Measurements from ENCODE around the gene PRR16. TPM values are rescaled to one million over a fixed set of nuclear protein-coding genes. Genes with fewer than 3 reads are reported as not detected.

PRR16 gene
- total RNA-seq, 4 donors from 2014 or later = 0.48 to 2.3 (median 1.9) TPM; not detected in 1

GRCh38 chr5:120432861-120433260, 31.2 kb upstream of the PRR16 start:
- Histone ChIP-seq H3K4me1 (no peaks in the 10 kb centered on the region), H3K9me3 (peaks cover 0 to 7% (median 0%) of the 10 kb centered on the region in 3 donors), H3K4me3 (no peak overlapping the region), H3K27me3 (no peaks in the 10 kb centered on the region), H3K36me3 (no peaks in the 10 kb centered on the region), H3K27ac (no peak overlapping the region)
- intact Hi-C loops (cut with DNase I) = no loop called here
- no peak for TF ChIP-seq CTCF (IDR thresholded peaks at IDR 0.05)
- no peak for TF ChIP-seq POLR2A (IDR thresholded peaks at IDR 0.05)
- no peak for DNase-seq

- H3K36me3 ChIP-seq = no peaks in the 10 kb centered on the region
- intact Hi-C loops (cut with DNase I) = no loop called here
- TF ChIP-seq CTCF (IDR thresholded peaks at IDR 0.05) (no peak), POLR2A (IDR thresholded peaks at IDR 0.05) (no peak)
- no peaks in the 10 kb centered on the region for H3K4me1 ChIP-seq
- H3K27ac ChIP-seq = no peak overlapping the region
- WGBS, 2 donors = 67 to 84% methylated on average over 2 of the region's 2 CpGs
- H3K4me3 ChIP-seq = no peak overlapping the region
- DNase-seq = no peak
- H3K9me3 ChIP-seq = peaks cover 0 to 7% (median 0%) of the 10 kb centered on the region in 3 donors
- H3K27me3 ChIP-seq = no peaks in the 10 kb centered on the region
Observed at GRCh38 chr5:120435129-120435528, 29.0 kb upstream of the PRR16 start.

- Histone ChIP-seq H3K9me3 (no peaks in the 10 kb centered on the region), H3K4me1 (no peaks in the 10 kb centered on the region), H3K27ac (no peak overlapping the region), H3K36me3 (no peaks in the 10 kb centered on the region), H3K27me3 (no peaks in the 10 kb centered on the region), H3K4me3 (no peak overlapping the region)
- DNase-seq = no peak
- TF ChIP-seq POLR2A (IDR thresholded peaks at IDR 0.05) (no peak), CTCF (IDR thresholded peaks at IDR 0.05) (no peak)
- intact Hi-C loops (cut with DNase I) = no loop called here
- WGBS, 2 donors = 79 to 86% methylated on average over 1 of the region's 1 CpG
Observed at GRCh38 chr5:120436996-120437395, 27.1 kb upstream of the PRR16 start.

GRCh38 chr5:120442694-120443093, 21.4 kb upstream of the PRR16 start:
- H3K36me3 ChIP-seq = no peaks in the 10 kb centered on the region
- no peak for DNase-seq
- H3K4me3 ChIP-seq = no peak overlapping the region
- WGBS, 2 donors = 66 to 77% methylated on average over 3 of the region's 3 CpGs
- no peaks in the 10 kb centered on the region for H3K9me3 ChIP-seq
- H3K4me1 ChIP-seq = no peaks in the 10 kb centered on the region
- intact Hi-C loops (cut with DNase I) = no loop called here
- no peaks in the 10 kb centered on the region for H3K27me3 ChIP-seq
- no peak overlapping the region for H3K27ac ChIP-seq
- TF ChIP-seq CTCF (IDR thresholded peaks at IDR 0.05) = no peak
- TF ChIP-seq POLR2A (IDR thresholded peaks at IDR 0.05) = no peak

- no peak for TF ChIP-seq CTCF (IDR thresholded peaks at IDR 0.05)
- TF ChIP-seq POLR2A (IDR thresholded peaks at IDR 0.05) = no peak
- H3K36me3 ChIP-seq = no peaks in the 10 kb centered on the region
- no peaks in the 10 kb centered on the region for H3K4me1 ChIP-seq
- WGBS, 2 donors = 73 to 83% methylated on average over 2 of the region's 2 CpGs
- H3K4me3 ChIP-seq = no peak overlapping the region
- intact Hi-C loops (cut with DNase I) = no loop called here
- H3K27me3 ChIP-seq = no peaks in the 10 kb centered on the region
- H3K9me3 ChIP-seq = no peaks in the 10 kb centered on the region
- no peak for DNase-seq
- H3K27ac ChIP-seq = no peak overlapping the region
Observed at GRCh38 chr5:120443607-120444006, 20.5 kb upstream of the PRR16 start.

Data from esophagus squamous epithelium (tissue), 5 donors.